ENCODE data around the gene RALA.

RALA gene

GRCh38 chr7:39709768-39710311 is 86.5 kb downstream of the RALA start:
- TF ChIP-seq, protein P1, sequence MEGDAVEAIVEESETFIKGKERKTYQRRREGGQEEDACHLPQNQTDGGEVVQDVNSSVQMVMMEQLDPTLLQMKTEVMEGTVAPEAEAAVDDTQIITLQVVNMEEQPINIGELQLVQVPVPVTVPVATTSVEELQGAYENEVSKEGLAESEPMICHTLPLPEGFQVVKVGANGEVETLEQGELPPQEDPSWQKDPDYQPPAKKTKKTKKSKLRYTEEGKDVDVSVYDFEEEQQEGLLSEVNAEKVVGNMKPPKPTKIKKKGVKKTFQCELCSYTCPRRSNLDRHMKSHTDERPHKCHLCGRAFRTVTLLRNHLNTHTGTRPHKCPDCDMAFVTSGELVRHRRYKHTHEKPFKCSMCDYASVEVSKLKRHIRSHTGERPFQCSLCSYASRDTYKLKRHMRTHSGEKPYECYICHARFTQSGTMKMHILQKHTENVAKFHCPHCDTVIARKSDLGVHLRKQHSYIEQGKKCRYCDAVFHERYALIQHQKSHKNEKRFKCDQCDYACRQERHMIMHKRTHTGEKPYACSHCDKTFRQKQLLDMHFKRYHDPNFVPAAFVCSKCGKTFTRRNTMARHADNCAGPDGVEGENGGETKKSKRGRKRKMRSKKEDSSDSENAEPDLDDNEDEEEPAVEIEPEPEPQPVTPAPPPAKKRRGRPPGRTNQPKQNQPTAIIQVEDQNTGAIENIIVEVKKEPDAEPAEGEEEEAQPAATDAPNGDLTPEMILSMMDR (IDR thresholded peaks at IDR 0.05; ENCODE audit: low read depth, low read length): no peak

DNA sequence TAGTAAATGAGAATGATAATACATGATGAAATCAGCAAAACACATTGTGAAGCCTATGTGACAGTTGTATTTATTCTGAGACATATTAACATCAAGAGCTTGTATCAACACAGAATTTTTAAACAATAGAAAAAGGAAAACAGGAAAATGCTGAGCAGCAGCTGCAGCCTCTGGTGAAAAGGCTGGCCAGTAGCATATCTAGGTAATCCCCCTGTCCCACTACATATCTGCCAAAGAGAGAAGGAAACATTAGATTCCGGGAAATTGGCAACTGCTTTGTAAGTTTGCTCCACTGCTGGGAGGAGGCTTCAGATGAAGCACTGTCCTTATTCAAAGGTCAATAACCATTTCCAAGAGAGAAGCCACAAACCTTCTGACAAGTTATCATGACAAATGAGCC is 89.4 kb downstream of the RALA start:
- TF ChIP-seq, protein P1 (IDR thresholded peaks at IDR 0.05; ENCODE audit: low read depth, low read length): no peak

More at GRCh38 chr7:39709768-39710311, 86.5 kb downstream of the RALA start:
- H3K4me3 ChIP-seq (ENCODE audit: low read depth, low read length): no peak overlapping the region

DNA sequence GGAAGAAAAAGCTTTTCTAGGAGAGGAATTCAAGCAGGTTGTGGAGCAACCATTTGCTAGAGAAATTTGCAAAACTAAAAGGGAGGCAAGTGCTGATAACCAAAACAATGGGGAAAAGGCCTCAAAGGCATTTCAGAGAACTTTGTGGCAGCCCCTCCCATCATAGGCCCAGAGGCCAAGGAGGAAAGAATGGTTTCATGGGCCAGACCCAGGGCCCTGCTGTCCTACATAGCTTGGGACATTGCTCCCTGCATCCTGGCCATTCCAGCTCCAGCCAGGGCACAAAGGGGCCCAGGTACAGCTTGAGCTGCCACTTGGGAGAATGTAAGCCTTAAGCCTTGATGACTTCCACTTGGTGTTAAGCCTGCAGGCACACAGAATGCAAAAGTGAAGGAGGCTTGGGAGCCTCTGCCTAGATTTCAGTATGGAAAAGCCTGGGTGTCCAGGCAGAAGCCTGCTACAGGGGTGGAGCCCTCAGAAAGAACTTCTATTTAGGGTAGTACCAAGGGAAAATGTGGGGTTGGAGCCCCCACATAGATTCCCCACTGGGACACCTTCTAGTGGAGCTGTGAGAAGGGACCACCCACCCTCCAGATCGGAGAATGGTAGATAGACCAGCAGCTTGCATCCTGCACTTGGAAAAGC is 91.2 kb downstream of the RALA start:
- TF ChIP-seq, protein P1 (IDR thresholded peaks at IDR 0.05; ENCODE audit: low read depth, low read length): no peak
- H3K4me3 ChIP-seq (ENCODE audit: low read depth, low read length): no peak overlapping the region

More for the DNA sequence above, 89.4 kb downstream of the RALA start:
- no peak overlapping the region for H3K4me3 ChIP-seq (ENCODE audit: low read depth, low read length)

DNA sequence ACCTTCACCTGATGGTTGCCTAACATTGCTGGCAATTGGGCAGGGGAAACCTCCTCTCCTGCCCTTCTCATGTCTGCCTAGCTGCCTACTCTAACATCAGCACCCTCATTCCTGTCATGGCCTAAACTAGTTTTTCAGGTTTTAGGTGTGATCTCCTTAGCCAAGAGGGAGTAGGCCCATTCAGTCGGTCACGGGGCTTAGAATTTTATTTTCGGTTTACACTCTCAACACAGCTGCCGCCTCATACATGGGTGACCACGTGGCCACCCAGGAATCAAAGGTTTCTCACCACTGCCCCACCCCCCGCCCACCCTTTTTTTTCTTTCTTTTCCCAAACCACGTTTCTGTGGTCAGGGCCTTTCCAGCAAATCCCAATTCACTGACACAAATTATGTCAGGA is 97.2 kb downstream of the RALA start:
- no peak overlapping the region for H3K4me3 ChIP-seq (ENCODE audit: low read depth, low read length)
- TF ChIP-seq, protein P1 (IDR thresholded peaks at IDR 0.05; ENCODE audit: low read depth, low read length): no peak

DNA sequence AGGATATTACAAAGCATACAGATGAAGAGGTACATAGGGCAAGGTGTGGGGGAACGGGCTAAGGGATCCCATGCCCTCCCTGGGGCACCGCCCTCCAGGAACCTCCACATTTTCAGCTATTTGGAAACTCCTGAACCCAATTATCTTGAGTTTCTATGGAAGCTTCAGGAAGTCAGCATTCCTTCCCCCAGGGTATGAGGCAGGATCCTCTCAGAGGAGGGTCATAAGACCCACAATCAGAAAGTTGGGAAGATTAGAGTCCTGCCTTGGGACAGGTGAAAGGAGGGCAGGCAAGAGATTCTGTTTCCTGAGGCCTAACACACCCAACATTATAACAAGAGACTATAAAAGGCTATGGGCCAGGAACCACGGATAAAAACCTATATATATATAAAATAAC is 98.0 kb downstream of the RALA start:
- no peak overlapping the region for H3K4me3 ChIP-seq (ENCODE audit: low read depth, low read length)
- TF ChIP-seq, protein P1 (IDR thresholded peaks at IDR 0.05; ENCODE audit: low read depth, low read length): no peak

- no peak overlapping the region for H3K4me3 ChIP-seq (ENCODE audit: low read depth, low read length)
- TF ChIP-seq, protein P1 (IDR thresholded peaks at IDR 0.05; ENCODE audit: low read depth, low read length): no peak
These were observed 98.7 kb downstream of the RALA start for GRCh38 chr7:39721919-39722597.

All from WI38 (cell line).